Sigmoid colon (tissue), 7 donors: ENCODE data around the gene TSG101. TPM values are rescaled to one million over a fixed set of nuclear protein-coding genes. Genes with fewer than 3 reads are reported as not detected.

ENCODE experiments used
- DNase-seq: peaks from one replicate; pipeline ENCODE4 v3.0.0-alpha.2; 2019
- H3K27ac ChIP-seq, 4 donors: fragments of 200-600 bp; sonication (generic); one replicate each; pipeline ENCODE4 v1.5.1; 2016 to 2019; ENCODE audit warnings: mild to moderate bottlenecking in 1 of 4
- H3K27me3 ChIP-seq, 3 donors: fragments of 200-600 bp; sonication (generic); one replicate each; pipeline ENCODE4 v1.5.1; 2019; ENCODE audit warnings: mild to moderate bottlenecking in 1 of 3
- H3K36me3 ChIP-seq, 4 donors: fragments of 200-600 bp; sonication (generic); one replicate each; pipeline ENCODE4 v1.5.1; 2016 to 2019
- H3K4me1 ChIP-seq, 4 donors: fragments of 200-600 bp; sonication (generic); one replicate each; pipeline ENCODE4 v1.5.1; 2017 to 2019
- H3K4me3 ChIP-seq, 4 donors: fragments of 200-600 bp; sonication (generic); one replicate each; pipeline ENCODE4 v1.5.1; 2017 to 2019; ENCODE audit warnings: mild to moderate bottlenecking in 2 of 4, moderate library complexity in 1 of 4
- H3K9me3 ChIP-seq, 4 donors: fragments of 200-600 bp in 3 of 4; sonication (generic) in 3 of 4; one replicate each; pipeline versions ENCODE4 v1.5.1 to v1.6.1; 2013 to 2019
- CTCF ChIP-seq, 4 experiments: fragments of 450-650 bp in 3 of 4; fragments of 200-600 bp in 1 of 4; IDR thresholded peaks; one replicate each; pipeline ENCODE4 v1.5.1; 2016 to 2019; ENCODE audit warnings: antibody characterized with exemption in 4 of 4, mild to moderate bottlenecking in 3 of 4, moderate library complexity in 2 of 4
- EP300 ChIP-seq, 4 donors: sonication (generic); formaldehyde crosslinking; IDR thresholded peaks; one replicate each; pipeline ENCODE4 v1.6.1; 2017; ENCODE audit warnings: antibody characterized with exemption in 4 of 4
- POLR2A ChIP-seq, 2 donors: fragments of 450-650 bp; IDR thresholded peaks; one replicate each; pipeline ENCODE4 v1.6.1; 2016; ENCODE audit warnings: antibody characterized with exemption in 2 of 2, mild to moderate bottlenecking in 2 of 2, moderate library complexity in 2 of 2
- POLR2AphosphoS5 ChIP-seq, 4 donors: sonication (generic); formaldehyde crosslinking; IDR thresholded peaks; one replicate each; pipeline ENCODE4 v1.6.1; 2017; ENCODE audit warnings: antibody characterized with exemption in 4 of 4
- WGBS, 2 donors: extraction: QIAGEN DNeasy Blood & Tissue Kit; methylation state at CpG; one replicate each; pipeline ENCODE4 v1.1.7; 2013; 5-methylcytosine and 5-hydroxymethylcytosine counted together
- intact Hi-C: fragments of 100-400 bp; cut with DNase I; formaldehyde crosslinking; loops from one replicate; pipeline ENCODE4 v1.15.1; 2023
- polyA plus RNA-seq, 3 donors: library from polyadenylated mRNA; stranded (reverse); fragments of 200-250 nt; gene quantifications; one replicate each; pipeline ENCODE4 v1.2.3, GENCODE V29; 2013
- total RNA-seq, 4 donors: library from RNA; depleted of rRNA; stranded (reverse); fragments of >200 nt; gene quantifications; one replicate each; pipeline ENCODE4 v1.1.0, GENCODE V29; 2016
- donor health status: healthy with polysubstance abuse.
- donor health status: Bipolar disorder and iron deficiency.
- donor health status: healthy.

TSG101 gene
- total and polyA plus RNA-seq, 7 donors = 55.7 to 103 (median 90.7) TPM

- Histone ChIP-seq H3K27me3 (no peaks in the 10 kb centered on the region), H3K4me3 (no peak overlapping the region), H3K36me3 (no peaks in the 10 kb centered on the region), H3K9me3 (no peaks in the 10 kb centered on the region), H3K27ac (no peak overlapping the region), H3K4me1 (no peaks in the 10 kb centered on the region)
- 89 to 94% methylated on average over 3 of the region's 3 CpGs for WGBS, 2 donors
- no peak for DNase-seq
- TF ChIP-seq EP300 (IDR thresholded peaks at IDR 0.05) (no peak), POLR2AphosphoS5 (IDR thresholded peaks at IDR 0.05) (no peak), POLR2A (IDR thresholded peaks at IDR 0.05) (no peak), CTCF (IDR thresholded peaks at IDR 0.05) (no peak)
- intact Hi-C loops = no loop called here
Measured at GRCh38 chr11:18449251-18449650, 77.5 kb downstream of the TSG101 start.

GRCh38 chr11:18438691-18439090, 88.1 kb downstream of the TSG101 start:
- TF ChIP-seq CTCF (IDR thresholded peaks at IDR 0.05) (no peak), POLR2AphosphoS5 (IDR thresholded peaks at IDR 0.05) (no peak), EP300 (IDR thresholded peaks at IDR 0.05) (no peak), POLR2A (IDR thresholded peaks at IDR 0.05) (no peak)
- Histone ChIP-seq H3K9me3 (no peaks in the 10 kb centered on the region), H3K4me1 (no peaks in the 10 kb centered on the region), H3K27ac (no peak overlapping the region), H3K4me3 (no peak overlapping the region), H3K27me3 (no peaks in the 10 kb centered on the region), H3K36me3 (no peaks in the 10 kb centered on the region)
- no peak for DNase-seq
- 68 to 81% methylated on average over 2 of the region's 2 CpGs for WGBS, 2 donors
- intact Hi-C loops = no loop called here

Other genes starting within 250 kb of the TSG101 start
- gene HPS5, start 204.8 kb downstream of the TSG101 start, total RNA-seq = 10 to 100 TPM; 17.7 to 28.5 (median 23.0) TPM
- 1 to 10 TPM; 4.2 to 9.7 (median 4.2) TPM for gene HPS5, start 204.8 kb downstream of the TSG101 start, polyA plus RNA-seq
- gene GTF2H1, start 204.4 kb downstream of the TSG101 start, total RNA-seq = 10 to 100 TPM; 50.2 to 61.0 (median 52.6) TPM
- gene GTF2H1, start 204.4 kb downstream of the TSG101 start, polyA plus RNA-seq = 10 to 100 TPM; 22.9 to 27.0 (median 22.9) TPM
- 100 to 1,000 TPM; 326 to 507 (median 346) TPM for gene LDHA, start 132.4 kb downstream of the TSG101 start, total RNA-seq
- 100 to 1,000 TPM; 503 to 668 (median 517) TPM for gene LDHA, start 132.4 kb downstream of the TSG101 start, polyA plus RNA-seq
- gene LDHC, start 114.6 kb downstream of the TSG101 start, total RNA-seq = not detected
- 1 to 10 TPM in 2 of 3 donors, not detected in 1; 2.4 to 4.9 TPM for gene LDHC, start 114.6 kb downstream of the TSG101 start, polyA plus RNA-seq
- gene LDHAL6A, start 71.1 kb downstream of the TSG101 start, total RNA-seq = not detected
- under 1 TPM in 1 of 3 donors, not detected in 2; 0.04 TPM for gene LDHAL6A, start 71.1 kb downstream of the TSG101 start, polyA plus RNA-seq
- 10 to 100 TPM; 22.3 to 40.3 (median 28.8) TPM for gene UEVLD, start 61.8 kb upstream of the TSG101 start, total RNA-seq
- 10 to 100 TPM; 10.5 to 29.1 (median 12.0) TPM for gene UEVLD, start 61.8 kb upstream of the TSG101 start, polyA plus RNA-seq
- 1 to 10 TPM in 1 of 4 donors, not detected in 3; 4.2 TPM for gene MISFA, start 72.8 kb upstream of the TSG101 start, total RNA-seq
- 1 to 10 TPM in 1 of 3 donors, under 1 TPM in 1, not detected in 1; 0.44 to 3.7 TPM for gene MISFA, start 72.8 kb upstream of the TSG101 start, polyA plus RNA-seq
- gene SPTY2D1, start 107.4 kb upstream of the TSG101 start, total RNA-seq = 10 to 100 TPM in 3 of 4 donors, 1 to 10 TPM in 1; 9.6 to 16.3 (median 12.4) TPM
- gene SPTY2D1, start 107.4 kb upstream of the TSG101 start, polyA plus RNA-seq = 1 to 10 TPM; 4.2 to 9.2 (median 8.4) TPM
- gene TMEM86A, start 171.8 kb upstream of the TSG101 start, total RNA-seq = 1 to 10 TPM; 3.7 to 5.3 (median 4.8) TPM
- gene TMEM86A, start 171.8 kb upstream of the TSG101 start, polyA plus RNA-seq = 1 to 10 TPM; 1.7 to 3.0 (median 2.3) TPM
- gene IGSF22, start 199.2 kb upstream of the TSG101 start, total RNA-seq = not detected
- gene IGSF22, start 199.2 kb upstream of the TSG101 start, polyA plus RNA-seq = under 1 TPM in 2 of 3 donors, not detected in 1; 0.46 to 0.52 TPM